HG03520 (cell line): Measurements from ENCODE around the gene RGS6.

Experiments used
- ATAC-seq: cut with Tn5 transposase; IDR thresholded peaks from one replicate; pipeline ENCODE4 v1.9.1; 2021; ENCODE audit warnings: mild to moderate bottlenecking, moderate library complexity; ENCODE audit not compliant: unreplicated experiment

The RGS6 gene

DNA sequence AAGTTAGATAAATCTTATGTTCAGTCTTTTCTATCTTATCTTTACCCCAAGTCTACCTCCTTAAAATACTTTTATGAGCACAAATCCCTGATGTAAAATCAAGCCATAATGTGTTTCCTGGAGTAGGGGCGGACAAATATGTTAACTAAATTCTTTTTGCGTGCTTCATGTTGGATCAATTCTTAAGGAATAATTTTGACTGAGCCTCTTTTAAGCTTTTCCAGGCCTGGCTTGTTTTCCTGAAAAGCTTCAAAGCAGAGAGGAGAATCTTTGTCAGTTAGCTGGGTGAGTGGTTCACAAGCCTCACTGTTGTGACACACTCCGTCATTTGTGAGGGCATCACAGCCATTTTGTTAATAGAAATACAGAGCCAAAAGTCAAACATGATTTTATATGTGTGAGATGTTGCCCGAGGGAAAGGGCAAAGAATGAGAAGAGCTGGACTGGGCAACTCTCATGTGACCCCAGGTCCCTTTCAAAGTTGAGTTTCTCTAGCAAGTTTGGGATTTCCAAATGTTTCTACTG, 468.9 kb downstream of the RGS6 start:
- ATAC-seq, result no peak

DNA sequence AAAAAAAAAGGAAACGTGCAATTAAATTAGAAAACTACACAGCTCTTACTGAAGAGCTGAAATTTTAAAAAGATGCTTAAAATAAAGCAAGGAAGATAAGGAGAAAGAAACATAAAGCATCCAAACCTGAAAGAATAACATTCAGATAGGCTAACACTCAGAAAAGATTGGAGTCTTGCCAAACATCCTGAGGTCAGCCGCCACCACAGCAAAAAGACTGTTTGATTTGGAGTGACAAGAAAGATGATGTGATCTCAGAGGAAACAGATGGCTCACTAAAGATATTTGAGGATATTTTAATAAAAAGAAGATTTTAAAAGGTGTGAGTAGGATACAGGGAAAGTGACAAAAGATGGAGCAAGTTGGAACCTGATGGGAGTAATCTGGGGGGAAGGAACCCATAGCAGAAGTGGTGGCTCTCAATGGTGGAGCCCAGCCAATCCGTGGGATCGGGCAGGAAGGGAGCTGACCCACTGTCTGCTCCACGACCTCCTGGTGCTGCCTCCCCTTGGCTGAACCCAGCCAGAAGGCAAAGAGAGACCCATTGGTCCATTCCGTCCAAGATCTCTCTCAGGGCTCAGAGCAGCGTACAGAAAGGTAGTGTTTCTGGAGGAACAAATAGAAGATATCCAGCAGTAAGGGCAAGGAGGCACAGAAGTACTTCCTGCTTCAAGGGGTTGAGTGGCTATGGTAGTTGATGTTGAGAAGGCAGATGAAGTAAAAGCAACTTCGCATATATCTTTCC, 469.6 kb downstream of the RGS6 start:
- ATAC-seq, result no peak

DNA sequence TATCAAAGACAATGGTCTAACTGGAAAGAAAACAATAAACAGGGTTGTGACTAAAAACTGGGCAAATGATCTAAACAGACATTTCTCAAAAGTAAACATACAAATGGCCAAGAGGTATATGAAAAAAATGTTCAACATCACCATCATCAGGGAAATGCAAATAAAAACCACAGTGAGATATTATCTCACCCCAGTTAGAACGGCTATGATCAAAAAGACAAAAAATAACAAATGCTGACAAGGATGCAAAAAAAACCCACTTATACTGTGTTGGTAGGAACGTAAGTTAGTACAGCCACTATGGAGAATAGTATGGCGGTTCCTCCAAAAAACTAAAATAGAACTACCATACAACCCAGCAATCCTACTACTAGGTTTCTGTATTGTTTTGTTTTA, 470.1 kb downstream of the RGS6 start:
- ATAC-seq, result no peak

DNA sequence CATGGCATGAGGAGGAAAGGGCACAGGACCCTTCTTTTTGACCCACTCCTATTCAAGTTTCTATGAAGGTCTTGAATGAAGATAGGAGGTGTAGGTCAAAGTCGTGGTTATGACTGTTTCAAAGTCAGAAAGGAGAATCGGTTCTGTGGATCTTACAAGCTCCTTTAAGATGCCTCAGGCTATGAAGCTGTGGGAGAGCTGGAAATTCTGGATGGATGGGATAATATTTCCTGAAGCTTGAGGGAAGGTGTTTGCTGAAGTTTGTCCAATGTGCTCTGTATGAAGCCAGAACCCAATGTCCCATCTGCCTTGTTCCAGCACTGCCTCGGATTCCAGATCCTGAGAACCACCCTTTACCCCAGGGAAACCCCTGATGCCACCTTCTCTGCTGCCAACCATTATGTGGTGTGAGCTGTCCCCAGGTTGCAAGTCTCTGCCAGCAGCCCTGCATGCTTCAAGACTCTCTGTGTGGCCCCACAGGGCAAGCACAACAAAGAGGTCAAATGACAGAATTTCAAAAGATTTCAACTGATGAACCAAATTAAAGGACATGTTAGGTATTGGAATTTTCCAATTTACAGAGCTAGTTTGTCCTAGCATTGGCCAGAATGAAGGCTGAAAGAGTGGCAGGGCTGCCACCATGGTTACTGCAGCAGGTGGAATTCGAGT, 472.0 kb downstream of the RGS6 start:
- no peak for ATAC-seq

DNA sequence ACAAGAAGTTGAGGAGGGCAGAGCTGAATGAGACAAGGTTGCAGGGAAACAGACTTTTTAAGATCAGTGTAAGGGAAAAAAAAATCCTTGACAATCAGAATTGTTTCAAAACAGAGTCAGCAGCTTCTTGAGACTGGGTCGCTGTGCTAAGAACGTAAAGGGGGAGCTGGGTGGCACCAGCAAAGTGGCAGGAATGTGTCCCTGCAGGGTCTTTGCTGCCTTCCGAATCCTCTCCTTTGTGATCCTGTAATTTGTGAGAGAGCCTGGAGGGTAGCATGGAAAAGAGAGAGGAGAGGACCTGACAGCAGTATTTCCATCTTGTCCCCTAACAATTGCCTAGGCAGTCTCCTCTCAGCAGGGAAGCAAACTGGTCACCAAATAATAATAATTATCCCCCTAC, 472.8 kb downstream of the RGS6 start:
- ATAC-seq, result no peak

DNA sequence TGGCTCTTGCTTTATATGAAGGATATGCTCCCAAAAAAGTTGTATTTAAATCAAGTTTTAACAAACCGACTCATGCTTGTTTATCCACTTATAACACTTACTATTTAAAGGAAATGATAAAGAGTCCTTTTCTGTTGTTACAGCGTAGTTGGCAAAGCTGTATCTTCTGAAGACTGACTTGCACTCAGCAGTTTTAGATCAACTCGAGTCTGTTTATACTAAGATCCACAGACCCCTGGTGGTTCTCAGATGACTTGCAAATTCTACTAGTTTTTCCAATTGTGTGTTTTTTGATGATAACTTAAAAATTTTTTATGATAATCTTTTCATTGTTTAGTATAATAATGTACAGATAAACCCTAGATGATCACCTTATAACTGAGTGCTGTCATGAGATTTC, 475.8 kb downstream of the RGS6 start:
- ATAC-seq, result no peak

DNA sequence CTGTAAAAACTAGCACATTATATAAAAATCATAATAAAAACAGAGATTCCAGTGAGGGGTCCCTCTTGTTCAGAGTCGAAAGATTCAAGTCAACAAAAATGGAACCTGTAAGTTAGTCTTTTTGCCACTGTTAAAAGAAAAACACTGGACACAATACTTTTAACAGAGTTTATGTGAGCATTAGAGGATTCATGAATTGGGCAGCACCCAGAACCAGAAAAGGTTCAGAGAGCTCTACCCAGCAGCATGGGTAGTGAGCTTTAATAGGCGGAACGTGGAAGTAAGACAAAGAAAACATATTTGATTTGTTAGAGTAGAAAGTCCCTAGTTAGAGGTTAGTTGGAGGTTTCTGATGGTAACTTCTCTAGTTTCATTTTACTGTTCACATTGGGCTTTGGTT, 476.8 kb downstream of the RGS6 start:
- ATAC-seq, result no peak

DNA sequence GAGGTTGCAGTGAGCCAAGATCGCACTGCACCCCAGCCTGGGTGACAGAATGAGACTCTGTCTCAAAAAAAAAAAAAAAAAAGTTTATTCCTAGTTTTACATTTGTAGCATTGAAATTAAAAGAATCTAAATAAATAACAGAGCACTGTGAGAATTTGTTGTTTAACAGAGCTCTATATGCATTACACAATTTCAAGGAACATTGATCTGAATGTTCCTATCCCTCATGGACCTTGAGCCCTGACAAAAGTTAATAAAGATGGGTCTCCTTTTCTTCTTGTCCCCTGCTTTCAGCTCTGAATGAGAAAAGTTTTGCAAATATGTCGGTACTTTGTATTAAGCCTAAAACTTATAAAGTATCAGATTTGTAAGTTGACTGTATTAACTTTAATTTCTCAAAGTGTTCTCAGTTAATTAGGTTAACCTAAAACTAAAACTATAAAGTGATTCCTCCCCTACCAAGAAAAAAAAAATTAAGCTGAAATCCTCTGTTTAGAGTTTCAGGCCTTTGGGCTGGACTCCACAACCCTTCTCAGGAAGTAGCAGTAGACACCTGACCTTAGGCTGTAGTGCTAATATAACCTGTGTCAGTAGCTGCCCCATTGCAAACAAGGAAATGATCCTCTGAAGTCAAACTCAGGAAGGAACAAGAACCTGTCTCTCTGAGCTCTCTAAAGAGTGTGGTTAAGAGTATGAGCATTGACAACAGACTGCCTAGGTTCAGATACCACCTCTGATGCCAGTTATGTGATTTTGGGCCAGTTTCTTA, 484.0 kb downstream of the RGS6 start:
- no peak for ATAC-seq

DNA sequence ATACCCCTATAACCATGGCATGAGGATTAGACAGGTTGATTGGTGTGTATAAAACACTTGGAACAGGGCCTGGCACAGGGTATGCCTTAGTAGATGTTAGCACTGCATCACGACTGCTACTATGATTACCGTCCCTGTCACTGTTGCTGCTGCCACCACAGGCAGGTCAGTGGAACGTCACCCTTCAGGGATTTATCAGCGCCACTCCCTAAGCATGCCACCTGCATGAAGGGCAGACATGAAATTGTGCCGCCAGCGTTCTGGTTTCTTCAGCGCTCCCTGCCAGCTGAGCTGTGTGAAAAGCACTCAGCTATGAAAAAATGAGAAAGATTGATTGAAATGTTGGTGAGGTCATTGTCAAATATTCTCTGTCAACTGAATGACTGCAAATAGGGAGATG, 484.7 kb downstream of the RGS6 start:
- no peak for ATAC-seq

DNA sequence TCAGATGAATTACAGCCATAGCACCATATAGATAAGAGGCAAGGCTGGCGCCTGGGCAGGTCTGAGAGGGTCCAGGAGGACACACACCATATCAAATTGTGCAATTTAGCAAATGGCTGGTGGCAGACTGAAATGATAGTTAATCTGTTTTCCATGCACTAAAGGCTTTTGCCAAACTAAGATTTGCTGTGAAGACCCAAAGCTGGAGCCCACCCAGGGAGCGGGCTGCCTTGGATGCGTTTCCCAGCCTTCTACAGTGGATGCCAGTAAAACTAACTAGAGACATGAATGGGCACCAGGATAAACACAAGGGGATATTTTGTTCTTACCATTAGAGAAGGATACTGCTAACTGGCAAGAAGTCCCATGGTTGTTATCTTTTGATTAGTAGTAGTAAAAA, 486.6 kb downstream of the RGS6 start:
- ATAC-seq, result no peak

DNA sequence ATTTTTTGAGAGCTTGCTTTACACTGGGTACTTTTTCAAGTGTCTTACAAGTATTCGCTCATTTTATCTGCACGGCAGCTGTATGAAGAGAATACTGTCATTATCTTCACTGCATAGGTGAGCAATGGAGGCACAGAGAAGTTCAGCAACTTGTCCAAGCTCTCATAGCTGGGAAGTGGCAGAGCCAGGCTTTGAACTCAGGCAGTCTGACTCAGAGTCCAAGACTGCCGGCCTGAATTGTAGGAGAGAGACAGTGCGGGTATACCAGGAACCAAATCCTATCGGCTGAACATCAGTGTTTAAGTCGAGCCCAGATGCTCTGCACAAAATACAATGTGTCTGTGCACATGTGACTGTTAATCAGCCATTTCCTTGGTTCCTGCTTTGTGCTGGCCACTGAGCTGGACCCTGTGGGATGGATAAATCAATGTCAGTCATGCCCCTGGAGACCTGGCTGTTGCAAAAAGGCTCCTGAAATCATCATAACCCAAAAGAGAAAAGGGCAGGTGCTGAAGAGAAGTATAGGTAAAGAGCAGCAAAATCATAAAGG, 487.1 kb downstream of the RGS6 start:
- no peak for ATAC-seq

DNA sequence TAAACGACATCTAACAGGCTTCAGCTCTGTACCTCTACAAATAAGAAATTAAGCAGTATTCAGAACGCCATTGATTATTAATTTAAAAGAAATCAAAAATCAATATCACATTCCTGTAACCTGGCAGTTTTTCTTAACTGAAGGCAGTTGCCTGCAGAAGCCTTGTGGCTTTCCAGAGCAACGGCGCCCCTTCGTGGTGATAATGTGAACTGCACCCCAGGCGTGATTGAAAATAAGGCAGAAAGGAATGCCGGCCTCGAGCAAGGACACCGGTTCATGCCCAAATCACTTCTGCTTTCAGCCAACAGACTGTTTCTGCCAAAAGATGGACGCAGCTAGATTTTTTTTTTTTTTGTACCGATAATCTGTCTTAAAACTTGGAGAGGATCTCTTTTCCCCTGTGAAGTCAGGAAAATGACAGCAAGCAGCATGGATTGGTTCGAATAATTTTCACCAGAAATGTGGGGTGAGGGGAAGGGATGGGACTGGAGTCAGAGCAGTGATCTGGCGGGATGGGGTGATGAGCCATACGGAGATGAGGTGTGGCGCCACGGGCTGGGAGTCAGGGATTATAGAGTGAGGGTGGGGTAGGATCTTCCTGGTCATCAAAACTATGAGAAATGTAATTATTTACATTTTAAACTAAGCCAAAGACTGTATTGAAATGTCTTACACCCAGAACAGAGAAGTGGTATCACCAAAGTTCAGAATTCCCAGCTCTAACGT, 488.7 kb downstream of the RGS6 start:
- ATAC-seq, result no peak

DNA sequence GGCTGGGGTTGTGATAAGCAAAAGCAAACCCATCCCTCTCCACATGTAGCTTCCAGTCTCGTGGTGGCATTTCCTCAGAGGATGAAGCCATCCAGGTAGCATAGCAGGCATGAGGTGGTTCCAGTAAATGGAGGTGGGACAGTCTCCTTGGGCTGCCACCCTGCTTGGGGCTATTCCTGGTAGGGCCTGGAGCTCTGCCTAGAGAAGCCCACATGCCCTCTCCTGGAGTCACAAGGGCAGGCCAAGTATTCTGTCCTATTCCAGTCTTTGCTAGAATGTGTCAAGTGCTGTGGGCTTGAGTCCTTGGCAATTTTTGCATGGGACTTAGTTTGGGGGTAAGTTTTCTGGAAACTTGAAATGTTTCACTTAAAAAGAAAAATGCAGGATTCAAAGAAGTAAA, 491.7 kb downstream of the RGS6 start:
- ATAC-seq, result no peak

DNA sequence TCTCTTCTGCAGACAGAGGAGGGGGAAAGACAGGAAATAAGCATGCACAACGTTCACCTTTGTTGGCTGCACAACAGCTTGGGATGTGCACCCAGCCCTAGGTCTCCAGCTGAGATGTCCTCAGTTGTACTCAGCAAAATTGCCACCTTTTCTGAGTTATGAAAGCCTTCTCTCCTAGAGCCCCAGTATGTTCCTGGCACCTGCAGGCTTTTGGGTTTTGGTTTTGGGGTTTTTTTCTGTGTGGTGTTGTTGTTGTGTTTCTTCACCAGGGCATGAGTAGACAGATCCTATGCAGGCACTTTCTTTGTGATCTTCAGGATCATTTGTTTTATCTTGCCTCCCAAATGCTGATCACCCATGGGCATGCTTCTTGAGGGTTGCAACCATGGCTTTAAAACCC, 498.2 kb downstream of the RGS6 start:
- no peak for ATAC-seq

DNA sequence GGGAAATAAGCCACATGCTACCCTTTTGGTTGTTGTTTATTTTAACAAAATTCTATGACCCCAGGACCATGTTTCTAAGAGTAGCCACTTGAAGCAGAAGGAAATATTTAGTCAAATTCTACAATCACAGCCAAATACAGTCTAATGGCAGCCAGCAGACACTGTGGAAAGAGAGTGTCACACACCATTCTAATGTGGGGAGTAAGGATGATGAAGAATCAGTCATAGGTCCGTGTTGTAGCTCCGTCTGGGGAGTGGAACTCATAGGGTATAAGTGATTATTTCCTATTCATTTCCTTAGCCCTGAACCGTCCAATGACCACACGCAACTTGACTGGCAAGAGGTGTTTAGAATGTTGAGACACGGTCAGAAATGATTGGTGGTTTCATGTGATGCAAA, 500.5 kb downstream of the RGS6 start:
- ATAC-seq, result no peak

DNA sequence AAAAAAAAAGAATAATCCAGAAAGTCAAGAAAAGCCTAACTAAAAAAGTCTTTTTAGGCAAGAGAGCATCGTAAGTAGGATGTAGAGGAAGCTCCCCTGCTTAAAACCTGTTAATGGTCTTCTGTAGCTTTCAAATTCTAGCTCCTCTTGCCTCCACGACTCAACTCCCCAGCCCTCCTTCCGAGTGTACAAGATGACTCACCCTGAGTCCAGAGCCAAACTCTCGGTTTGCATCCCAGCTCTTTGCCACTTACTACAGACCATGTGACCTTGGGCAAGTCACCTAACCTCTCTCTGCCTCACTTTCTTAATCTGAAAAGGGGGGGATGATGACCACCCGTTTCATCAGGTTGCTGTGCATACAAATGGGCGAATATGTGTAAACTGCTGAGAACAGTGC, 501.3 kb downstream of the RGS6 start:
- ATAC-seq, result no peak

DNA sequence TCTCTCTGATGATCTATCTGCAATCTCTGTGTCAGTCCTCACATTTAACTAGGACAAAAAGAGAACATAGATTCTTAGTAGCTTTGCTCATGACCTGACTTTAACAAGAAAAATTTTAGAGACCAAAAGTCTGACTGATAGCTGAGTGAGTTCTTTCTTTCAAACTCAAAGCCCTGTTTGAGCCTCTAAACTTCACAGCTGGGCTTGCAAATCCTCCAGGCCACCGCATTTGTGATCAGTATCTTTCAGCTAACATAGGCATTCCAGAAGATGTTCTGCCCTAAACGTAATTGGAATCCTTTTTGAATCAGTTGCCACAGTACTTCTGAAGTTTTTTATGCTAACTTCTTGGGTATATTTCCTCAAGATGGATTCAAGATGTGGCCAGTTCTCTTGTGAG, 502.6 kb downstream of the RGS6 start:
- ATAC-seq, result no peak

DNA sequence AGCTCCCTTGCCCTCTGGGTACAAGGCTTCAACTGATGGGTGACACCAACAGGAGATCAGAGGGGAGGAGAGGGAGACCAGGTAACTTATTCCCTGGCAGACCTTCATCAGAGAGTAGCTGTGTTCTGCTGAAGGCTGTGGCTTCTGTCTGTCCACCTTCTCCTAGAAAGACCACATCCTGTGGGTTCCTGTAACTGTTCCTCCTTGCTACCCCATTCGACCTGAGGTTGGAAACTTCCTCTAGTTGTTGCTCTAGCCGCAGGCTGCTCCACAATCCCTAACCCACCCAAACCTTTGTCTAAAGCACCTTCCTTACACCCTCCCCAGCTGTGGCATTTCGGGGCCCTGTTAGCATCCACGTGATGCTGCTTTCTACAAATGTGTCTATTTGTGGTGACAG, 507.5 kb downstream of the RGS6 start:
- no peak for ATAC-seq

DNA sequence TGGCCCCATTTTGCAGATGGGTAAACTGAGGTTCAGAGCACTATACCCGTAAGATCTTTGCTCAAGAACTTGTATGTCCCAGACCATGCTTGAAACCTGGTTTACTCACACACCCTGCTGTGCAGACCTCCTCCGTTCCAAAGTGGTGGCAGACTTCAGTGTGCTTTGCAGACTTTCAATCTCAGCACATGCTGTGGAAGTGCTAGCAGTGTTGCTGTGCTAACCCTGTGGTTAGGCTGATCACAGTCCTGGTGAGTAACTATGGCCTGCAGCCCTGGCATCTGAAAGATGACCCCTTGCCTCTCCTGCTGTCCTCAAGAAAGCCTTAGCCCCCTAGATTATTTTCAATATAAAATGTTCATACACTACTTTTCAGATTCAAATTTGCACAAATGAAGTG, 511.0 kb downstream of the RGS6 start:
- ATAC-seq, result no peak

DNA sequence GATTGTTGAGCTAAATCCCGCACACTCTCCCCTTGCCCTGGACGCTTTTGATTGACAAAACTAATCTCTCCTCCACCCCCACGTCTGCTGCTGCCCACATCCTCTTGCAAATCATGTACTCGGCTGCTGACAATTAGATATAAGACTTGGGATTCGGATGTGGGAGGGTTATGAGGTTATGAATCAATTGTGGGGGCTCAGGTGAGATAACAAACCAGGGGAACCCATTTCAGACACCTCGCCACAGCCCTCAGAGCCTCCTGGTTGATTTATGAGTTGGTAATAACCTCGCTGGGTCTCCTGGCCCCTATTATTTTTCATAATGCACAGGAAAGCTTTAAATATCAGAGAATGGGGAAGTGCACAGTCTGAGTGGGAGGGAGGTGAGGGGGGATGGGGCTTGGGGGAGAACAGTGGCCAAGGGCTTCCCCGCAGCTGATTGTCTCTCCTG, 511.8 kb downstream of the RGS6 start:
- ATAC-seq, result no peak

DNA sequence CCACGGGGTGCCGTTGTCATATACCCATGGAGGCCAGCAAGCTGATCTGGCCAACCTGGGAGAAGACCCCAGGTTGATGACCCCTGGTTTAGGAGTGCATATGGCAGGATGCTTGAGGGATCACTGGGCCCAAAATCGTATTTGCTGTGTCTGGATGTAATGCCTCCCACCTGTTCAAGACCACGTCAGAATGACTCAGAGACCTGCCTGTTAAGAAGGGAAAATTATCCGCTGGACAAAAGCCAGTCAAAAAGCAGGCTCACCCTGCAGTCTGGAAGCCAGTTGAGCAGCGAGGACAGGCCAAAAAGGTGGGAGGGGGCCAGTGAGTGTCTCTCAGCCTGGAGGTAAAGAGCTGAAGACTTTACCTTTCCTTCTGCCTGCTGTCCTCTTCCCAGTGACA, 512.5 kb downstream of the RGS6 start:
- no peak for ATAC-seq
